Transverse colon (tissue), 4 donors: ENCODE results near the gene PAFAH1B2.

Experiments
- EP300 ChIP-seq: sonication (generic); formaldehyde crosslinking; IDR thresholded peaks from one replicate; pipeline ENCODE4 v1.6.1; 2017; ENCODE audit warnings: antibody characterized with exemption, low read depth
- POLR2A ChIP-seq: fragments of 450-650 bp; IDR thresholded peaks from one replicate; pipeline ENCODE4 v1.6.1; 2016; ENCODE audit warnings: antibody characterized with exemption, mild to moderate bottlenecking, moderate library complexity
- POLR2AphosphoS5 ChIP-seq, 3 donors: sonication (generic); formaldehyde crosslinking; IDR thresholded peaks; one replicate each; pipeline ENCODE4 v1.6.1; 2016; ENCODE audit warnings: antibody characterized with exemption in 3 of 3
- TF ChIP-seq, protein P1 (sequence below), 5 experiments: fragments of 200-600 bp in 3 of 5; fragments of 450-650 bp in 2 of 5; sonication (generic) in 3 of 5; IDR thresholded peaks; 1 replicate in 2 of 5; 2 replicates in 3 of 5; pipeline ENCODE4 v1.5.1; 2016 to 2017; ENCODE audit warnings: antibody characterized with exemption in 5 of 5, inconsistent platforms in 3 of 5, mild to moderate bottlenecking in 2 of 5, moderate library complexity in 1 of 5

DNA sequence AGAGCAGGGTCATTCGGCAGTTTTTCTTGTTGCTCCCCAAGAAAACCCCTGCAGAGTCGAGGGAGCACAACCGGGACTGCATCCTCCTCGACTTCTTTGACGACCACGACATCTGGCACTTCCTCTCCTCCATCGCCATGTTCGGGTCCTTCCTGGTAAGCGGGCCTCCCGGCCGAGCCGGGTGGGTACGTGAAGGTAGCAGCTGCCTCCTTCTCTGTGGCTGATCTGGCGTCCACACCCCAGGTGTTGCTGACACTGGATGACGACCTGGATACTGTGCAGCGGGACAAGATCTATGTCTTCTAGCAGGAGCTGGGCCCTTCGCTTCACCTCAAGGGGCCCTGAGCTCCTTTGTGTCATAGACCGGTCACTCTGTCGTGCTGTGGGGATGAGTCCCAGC is 51.7 kb downstream of the PAFAH1B2 start:
- TF ChIP-seq, protein P1, sequence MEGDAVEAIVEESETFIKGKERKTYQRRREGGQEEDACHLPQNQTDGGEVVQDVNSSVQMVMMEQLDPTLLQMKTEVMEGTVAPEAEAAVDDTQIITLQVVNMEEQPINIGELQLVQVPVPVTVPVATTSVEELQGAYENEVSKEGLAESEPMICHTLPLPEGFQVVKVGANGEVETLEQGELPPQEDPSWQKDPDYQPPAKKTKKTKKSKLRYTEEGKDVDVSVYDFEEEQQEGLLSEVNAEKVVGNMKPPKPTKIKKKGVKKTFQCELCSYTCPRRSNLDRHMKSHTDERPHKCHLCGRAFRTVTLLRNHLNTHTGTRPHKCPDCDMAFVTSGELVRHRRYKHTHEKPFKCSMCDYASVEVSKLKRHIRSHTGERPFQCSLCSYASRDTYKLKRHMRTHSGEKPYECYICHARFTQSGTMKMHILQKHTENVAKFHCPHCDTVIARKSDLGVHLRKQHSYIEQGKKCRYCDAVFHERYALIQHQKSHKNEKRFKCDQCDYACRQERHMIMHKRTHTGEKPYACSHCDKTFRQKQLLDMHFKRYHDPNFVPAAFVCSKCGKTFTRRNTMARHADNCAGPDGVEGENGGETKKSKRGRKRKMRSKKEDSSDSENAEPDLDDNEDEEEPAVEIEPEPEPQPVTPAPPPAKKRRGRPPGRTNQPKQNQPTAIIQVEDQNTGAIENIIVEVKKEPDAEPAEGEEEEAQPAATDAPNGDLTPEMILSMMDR (IDR thresholded peaks at IDR 0.05), result no peak
- TF ChIP-seq POLR2A (no peak), POLR2AphosphoS5 (IDR thresholded peaks at IDR 0.05) (no peak), EP300 (no peak)
